Chondrocyte (in vitro differentiated cells): ENCODE data around the gene USH2A. TPM values are rescaled to one million over a fixed set of nuclear protein-coding genes. Genes with fewer than 3 reads are reported as not detected.

ENCODE experiments used
- DNase-seq: peaks from one replicate; pipeline ENCODE4 v3.0.0; 2021; ENCODE audit warnings: mixed read lengths, low spot score
- H3K27ac Mint-ChIP-seq: one replicate; pipeline ENCODE4 v1.8.0; 2021; ENCODE audit warnings: mild to moderate bottlenecking, moderate library complexity, mixed read lengths; ENCODE audit not compliant: unreplicated experiment
- H3K27me3 Mint-ChIP-seq: 2 replicates; pipeline ENCODE4 v1.8.0; 2021; ENCODE audit warnings: low read depth, mixed read lengths
- H3K36me3 Mint-ChIP-seq: 2 replicates; pipeline ENCODE4 v1.8.0; 2021; ENCODE audit warnings: low read depth, mixed read lengths
- H3K4me1 Mint-ChIP-seq: 2 replicates; pipeline ENCODE4 v1.8.0; 2021; ENCODE audit warnings: low read depth, mild to moderate bottlenecking, mixed read lengths
- H3K4me3 Mint-ChIP-seq: one replicate; pipeline ENCODE4 v1.8.0; 2021; ENCODE audit warnings: mild to moderate bottlenecking, moderate library complexity, mixed read lengths; ENCODE audit not compliant: unreplicated experiment
- H3K9me3 Mint-ChIP-seq: 2 replicates; pipeline ENCODE4 v1.8.0; 2021; ENCODE audit warnings: low read depth, mixed read lengths
- CTCF ChIP-seq: fragments of 200-600 bp; sonication (generic); IDR thresholded peaks from 2 replicates; pipeline ENCODE4 v1.5.0; 2021; ENCODE audit warnings: antibody characterized with exemption, mild to moderate bottlenecking, moderate library complexity
- total RNA-seq: library from RNA; stranded (reverse); gene quantifications from 3 replicates; pipeline ENCODE4 v1.2.1, GENCODE V29; 2021

Gene USH2A
- total RNA-seq, 1 donor from 2014 or later: not detected

GRCh38 chr1:216178281-216178680 is 245.0 kb downstream of the USH2A start:
- H3K27me3 Mint-ChIP-seq: no peaks in the 10 kb centered on the region
- no peak for TF ChIP-seq CTCF
- H3K9me3 Mint-ChIP-seq: no peaks in the 10 kb centered on the region
- no peak overlapping the region for H3K27ac Mint-ChIP-seq
- no peak for DNase-seq
- peaks cover 12% of the 10 kb centered on the region for H3K4me1 Mint-ChIP-seq
- H3K4me3 Mint-ChIP-seq: no peak overlapping the region
- no peaks in the 10 kb centered on the region for H3K36me3 Mint-ChIP-seq

GRCh38 chr1:216176970-216177369 is 246.3 kb downstream of the USH2A start:
- Mint-ChIP-seq H3K27ac (no peak overlapping the region), H3K4me3 (no peak overlapping the region), H3K36me3 (no peaks in the 10 kb centered on the region), H3K4me1 (peaks cover 5% of the 10 kb centered on the region), H3K9me3 (no peaks in the 10 kb centered on the region), H3K27me3 (no peaks in the 10 kb centered on the region)
- DNase-seq: no peak
- no peak for TF ChIP-seq CTCF

GRCh38 chr1:216175714-216176113 is 247.5 kb downstream of the USH2A start:
- Mint-ChIP-seq H3K27ac (no peak overlapping the region), H3K9me3 (no peaks in the 10 kb centered on the region), H3K36me3 (no peaks in the 10 kb centered on the region), H3K4me3 (no peak overlapping the region), H3K4me1 (peaks cover 5% of the 10 kb centered on the region), H3K27me3 (no peaks in the 10 kb centered on the region)
- TF ChIP-seq CTCF: no peak
- no peak for DNase-seq

- Mint-ChIP-seq H3K27me3 (peaks cover 7% of the 10 kb centered on the region), H3K4me3 (no peak overlapping the region), H3K27ac (no peak overlapping the region), H3K36me3 (no peaks in the 10 kb centered on the region), H3K4me1 (peaks cover 5% of the 10 kb centered on the region), H3K9me3 (no peaks in the 10 kb centered on the region)
- no peak for TF ChIP-seq CTCF
- no peak for DNase-seq
Measured at GRCh38 chr1:216173376-216173995, 249.8 kb downstream of the USH2A start.

- Mint-ChIP-seq H3K4me1 (no peaks in the 10 kb centered on the region), H3K27ac (no peak overlapping the region), H3K9me3 (no peaks in the 10 kb centered on the region), H3K4me3 (no peak overlapping the region), H3K36me3 (no peaks in the 10 kb centered on the region), H3K27me3 (peaks cover 22% of the 10 kb centered on the region)
- no peak for DNase-seq
- TF ChIP-seq CTCF: no peak
Measured at GRCh38 chr1:216169351-216169750, 253.9 kb downstream of the USH2A start.
